HG03196 (cell line): ENCODE measurements around the gene PCDH9.

Experiments used
- ATAC-seq: cut with Tn5 transposase; IDR thresholded peaks from one replicate; pipeline ENCODE4 v1.9.1; 2021; ENCODE audit not compliant: unreplicated experiment

The PCDH9 gene

GRCh38 chr13:66992183-66992582 is 238.0 kb downstream of the PCDH9 start:
- no peak for ATAC-seq

GRCh38 chr13:66984241-66984640 is 245.9 kb downstream of the PCDH9 start:
- no peak for ATAC-seq

GRCh38 chr13:66981912-66982311 is 248.2 kb downstream of the PCDH9 start:
- no peak for ATAC-seq

- no peak for ATAC-seq
Observed at GRCh38 chr13:66977161-66977560, 253.0 kb downstream of the PCDH9 start.

GRCh38 chr13:66974889-66975288 is 255.2 kb downstream of the PCDH9 start:
- ATAC-seq = no peak

GRCh38 chr13:66974174-66974573 is 256.0 kb downstream of the PCDH9 start:
- ATAC-seq = no peak

- no peak for ATAC-seq
Observed at GRCh38 chr13:66972659-66973058, 257.5 kb downstream of the PCDH9 start.

GRCh38 chr13:66971004-66971403 is 259.1 kb downstream of the PCDH9 start:
- no peak for ATAC-seq

GRCh38 chr13:66969291-66969690 is 260.8 kb downstream of the PCDH9 start:
- ATAC-seq = no peak

GRCh38 chr13:66967811-66968597 is 262.1 kb downstream of the PCDH9 start:
- ATAC-seq = no peak

GRCh38 chr13:66965181-66965580 is 265.0 kb downstream of the PCDH9 start:
- no peak for ATAC-seq

GRCh38 chr13:66962953-66963352 is 267.2 kb downstream of the PCDH9 start:
- ATAC-seq = no peak

GRCh38 chr13:66958611-66959010 is 271.5 kb downstream of the PCDH9 start:
- no peak for ATAC-seq

- ATAC-seq = no peak
Observed at GRCh38 chr13:66952507-66952906, 277.6 kb downstream of the PCDH9 start.

GRCh38 chr13:66951426-66951825 is 278.7 kb downstream of the PCDH9 start:
- ATAC-seq = no peak

- ATAC-seq = no peak
Observed at GRCh38 chr13:66950666-66951065, 279.5 kb downstream of the PCDH9 start.

GRCh38 chr13:66948910-66949309 is 281.2 kb downstream of the PCDH9 start:
- ATAC-seq = no peak

- no peak for ATAC-seq
Observed at GRCh38 chr13:66943530-66943929, 286.6 kb downstream of the PCDH9 start.

GRCh38 chr13:66940113-66940512 is 290.0 kb downstream of the PCDH9 start:
- no peak for ATAC-seq

- ATAC-seq = no peak
Observed at GRCh38 chr13:66937423-66937822, 292.7 kb downstream of the PCDH9 start.

GRCh38 chr13:66933994-66934393 is 296.1 kb downstream of the PCDH9 start:
- no peak for ATAC-seq

GRCh38 chr13:66933527-66933926 is 296.6 kb downstream of the PCDH9 start:
- no peak for ATAC-seq

GRCh38 chr13:66927562-66927961 is 302.6 kb downstream of the PCDH9 start:
- no peak for ATAC-seq
